ENCODE data around the gene RNF44.
A peak's percentile ranks its signal among the peaks of the same experiment; 100 is the strongest.

The RNF44 gene

GRCh38 chr5:176535664-176536131 lies 1.5 kb downstream of the RNF44 start:
- no peak for TF ChIP-seq CTCF (IDR thresholded peaks at IDR 0.05; ENCODE audit: low read length, missing control alignments)
- peak overlapping the region; percentile 99 for H3K4me3 ChIP-seq (replicated peaks; ENCODE audit: low read depth, low read length)
- DNase-seq (ENCODE audit: low read depth) = no peak

GRCh38 chr5:176535101-176535663 lies 2.0 kb downstream of the RNF44 start:
- no peak for TF ChIP-seq CTCF (IDR thresholded peaks at IDR 0.05; ENCODE audit: low read length, missing control alignments)
- DNase-seq (ENCODE audit: low read depth) = no peak
- H3K4me3 ChIP-seq (replicated peaks; ENCODE audit: low read depth, low read length) = peak overlapping the region; percentile 99

GRCh38 chr5:176534640-176535039 lies 2.6 kb downstream of the RNF44 start:
- H3K4me3 ChIP-seq (replicated peaks; ENCODE audit: low read depth, low read length) = no peak overlapping the region

GRCh38 chr5:176533894-176534611 lies 3.1 kb downstream of the RNF44 start:
- H3K4me3 ChIP-seq (replicated peaks; ENCODE audit: low read depth, low read length) = no peak overlapping the region
- no peak for DNase-seq (ENCODE audit: low read depth)
- no peak for TF ChIP-seq CTCF (IDR thresholded peaks at IDR 0.05; ENCODE audit: low read length, missing control alignments)

More at GRCh38 chr5:176534640-176535039, 2.6 kb downstream of the RNF44 start:
- no peak for DNase-seq (ENCODE audit: low read depth)
- TF ChIP-seq CTCF (IDR thresholded peaks at IDR 0.05; ENCODE audit: low read length, missing control alignments) = no peak

- TF ChIP-seq CTCF (IDR thresholded peaks at IDR 0.05; ENCODE audit: low read length, missing control alignments) = no peak
Observed at GRCh38 chr5:176533390-176533789, 3.8 kb downstream of the RNF44 start.

GRCh38 chr5:176532795-176533194 lies 4.4 kb downstream of the RNF44 start:
- DNase-seq (ENCODE audit: low read depth) = no peak
- no peak overlapping the region for H3K4me3 ChIP-seq (replicated peaks; ENCODE audit: low read depth, low read length)
- no peak for TF ChIP-seq CTCF (IDR thresholded peaks at IDR 0.05; ENCODE audit: low read length, missing control alignments)

More at GRCh38 chr5:176533390-176533789, 3.8 kb downstream of the RNF44 start:
- no peak overlapping the region for H3K4me3 ChIP-seq (replicated peaks; ENCODE audit: low read depth, low read length)
- DNase-seq (ENCODE audit: low read depth) = no peak

All from fibroblast of pulmonary artery (primary cell).